ENCODE measurements around the gene CTAGE9. TPM values are rescaled to one million over a fixed set of nuclear protein-coding genes. Genes with fewer than 3 reads are reported as not detected.
"Not testable (repeated sequence)": the region's sequence is repeated elsewhere in the genome, so short reads cannot be mapped to it uniquely, and the experiment has no call there.

The CTAGE9 gene
- total RNA-seq, 2 experiments from 2014 or later: not detected

- Mint-ChIP-seq H3K9me3 (no peaks in the 10 kb centered on the region), H3K4me1 (ENCODE audit: low read depth) (peaks cover 4% of the 10 kb centered on the region), H3K4me3 (no peak overlapping the region), H3K27me3 (peaks cover 5% of the 10 kb centered on the region), H3K36me3 (ENCODE audit: low read depth) (no peaks in the 10 kb centered on the region), H3K27ac (no peak overlapping the region)
- DNase-seq (no peak), ATAC-seq (no peak)
- ChIA-PET POLR2A (no interaction called here), CTCF (no interaction called here)
- intact Hi-C loops (cut with micrococcal nuclease): no loop called here
- TF ChIP-seq, protein P1, sequence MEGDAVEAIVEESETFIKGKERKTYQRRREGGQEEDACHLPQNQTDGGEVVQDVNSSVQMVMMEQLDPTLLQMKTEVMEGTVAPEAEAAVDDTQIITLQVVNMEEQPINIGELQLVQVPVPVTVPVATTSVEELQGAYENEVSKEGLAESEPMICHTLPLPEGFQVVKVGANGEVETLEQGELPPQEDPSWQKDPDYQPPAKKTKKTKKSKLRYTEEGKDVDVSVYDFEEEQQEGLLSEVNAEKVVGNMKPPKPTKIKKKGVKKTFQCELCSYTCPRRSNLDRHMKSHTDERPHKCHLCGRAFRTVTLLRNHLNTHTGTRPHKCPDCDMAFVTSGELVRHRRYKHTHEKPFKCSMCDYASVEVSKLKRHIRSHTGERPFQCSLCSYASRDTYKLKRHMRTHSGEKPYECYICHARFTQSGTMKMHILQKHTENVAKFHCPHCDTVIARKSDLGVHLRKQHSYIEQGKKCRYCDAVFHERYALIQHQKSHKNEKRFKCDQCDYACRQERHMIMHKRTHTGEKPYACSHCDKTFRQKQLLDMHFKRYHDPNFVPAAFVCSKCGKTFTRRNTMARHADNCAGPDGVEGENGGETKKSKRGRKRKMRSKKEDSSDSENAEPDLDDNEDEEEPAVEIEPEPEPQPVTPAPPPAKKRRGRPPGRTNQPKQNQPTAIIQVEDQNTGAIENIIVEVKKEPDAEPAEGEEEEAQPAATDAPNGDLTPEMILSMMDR (IDR thresholded peaks at IDR 0.05): no peak
Observed at GRCh38 chr6:131727467-131727866, 16.6 kb upstream of the CTAGE9 start.

DNA sequence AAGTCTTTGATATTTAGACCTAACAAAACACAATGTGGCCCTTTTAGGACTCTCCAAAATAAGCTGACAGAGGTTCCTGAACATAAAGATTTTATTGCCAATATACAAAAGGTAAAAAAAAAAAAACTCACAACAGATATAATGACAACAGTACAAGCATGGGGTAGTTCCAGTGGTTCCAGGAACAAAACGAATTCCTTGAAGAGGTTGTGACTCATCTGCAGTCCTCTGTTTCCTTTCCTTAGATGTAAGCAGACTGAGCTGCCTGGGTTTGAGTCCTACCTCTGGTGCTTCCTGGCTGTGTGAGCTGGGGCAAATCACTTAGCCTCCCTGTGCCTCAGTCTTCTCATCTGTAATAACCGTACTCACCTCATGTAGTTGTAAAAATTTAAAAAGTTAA, 13.3 kb upstream of the CTAGE9 start:
- POLR2A ChIA-PET: interaction anchor here (0.7 kb wide), 1 partner anchor 83 kb away, joined by 3 read pairs; no protein-coding TSS in a partner anchor
- Mint-ChIP-seq H3K27me3 (no peaks in the 10 kb centered on the region), H3K4me1 (ENCODE audit: low read depth) (peaks cover 4% of the 10 kb centered on the region), H3K27ac (no peak overlapping the region), H3K9me3 (no peaks in the 10 kb centered on the region), H3K36me3 (ENCODE audit: low read depth) (no peaks in the 10 kb centered on the region), H3K4me3 (no peak overlapping the region)
- CTCF ChIA-PET: no interaction called here
- intact Hi-C loops (cut with micrococcal nuclease): no loop called here
- DNase-seq (peak; percentile 3), ATAC-seq (no peak)
- TF ChIP-seq, protein P1 (IDR thresholded peaks at IDR 0.05): no peak

DNA sequence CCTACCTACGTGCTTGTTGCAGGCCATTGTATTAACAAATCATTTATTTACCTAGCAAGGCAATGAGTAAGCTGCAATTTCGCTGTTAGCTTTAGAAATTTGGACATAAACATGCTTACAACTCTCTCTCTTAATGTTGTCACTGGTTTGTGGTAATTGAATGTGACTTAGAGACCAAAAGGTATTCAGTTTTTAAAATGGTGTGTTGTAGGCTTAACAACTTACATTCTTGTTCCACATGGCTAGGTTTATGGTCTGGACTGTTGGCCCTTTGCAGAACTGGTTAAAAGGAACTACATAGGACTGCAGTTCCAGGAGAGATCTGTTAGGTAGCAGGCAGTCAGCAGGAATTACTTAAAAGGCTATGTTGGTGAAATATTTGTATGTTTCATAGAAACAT, 10.3 kb upstream of the CTAGE9 start:
- no peak overlapping the region for H3K4me3 Mint-ChIP-seq
- CTCF ChIA-PET: interaction anchor here (1.4 to 2.4 kb wide), 3 partner anchors 12 to 194 kb away, joined by 3 to 8 read pairs (median 5); no protein-coding TSS in a partner anchor
- peaks cover 4% of the 10 kb centered on the region for H3K4me1 Mint-ChIP-seq (ENCODE audit: low read depth)
- DNase-seq (no peak), ATAC-seq (no peak)
- TF ChIP-seq, protein P1 (IDR thresholded peaks at IDR 0.05): no peak
- H3K9me3 Mint-ChIP-seq: no peaks in the 10 kb centered on the region
- no peaks in the 10 kb centered on the region for H3K36me3 Mint-ChIP-seq (ENCODE audit: low read depth)
- POLR2A ChIA-PET: no interaction called here
- no peaks in the 10 kb centered on the region for H3K27me3 Mint-ChIP-seq
- intact Hi-C loops (cut with micrococcal nuclease): no loop called here
- no peak overlapping the region for H3K27ac Mint-ChIP-seq

DNA sequence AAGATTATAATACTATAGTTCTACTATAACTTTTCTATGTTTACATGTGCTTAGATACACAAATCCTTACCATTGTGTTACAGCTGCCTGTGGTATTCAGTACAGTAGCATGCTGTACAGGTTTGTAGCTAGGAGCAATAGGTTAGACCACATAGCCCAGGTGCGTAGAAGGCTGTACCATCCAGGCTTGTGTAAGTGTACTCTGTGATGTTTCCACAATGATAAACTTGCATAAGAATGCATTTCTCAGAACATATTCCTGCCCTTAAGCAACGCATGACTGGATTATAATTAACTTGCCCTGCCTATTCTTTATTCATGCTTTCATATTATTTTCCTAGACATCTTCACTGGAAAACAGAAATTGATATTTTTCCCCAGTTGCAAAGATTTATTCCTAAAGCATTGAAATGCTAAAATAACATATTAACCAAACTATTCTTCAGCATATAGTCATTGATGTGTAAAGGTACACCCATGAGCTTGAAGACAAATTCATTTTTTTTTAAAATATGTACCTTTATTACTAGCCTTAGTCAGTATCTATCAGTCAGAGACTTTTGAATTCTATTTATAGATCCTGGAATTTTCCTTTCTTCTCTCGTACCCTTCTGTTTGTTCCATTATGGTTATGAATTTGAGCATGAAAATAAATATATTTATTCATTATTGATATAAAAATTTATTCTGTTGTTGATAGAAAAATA, 7.2 kb upstream of the CTAGE9 start:
- POLR2A ChIA-PET: no interaction called here
- TF ChIP-seq, protein P1 (IDR thresholded peaks at IDR 0.05): no peak
- no peaks in the 10 kb centered on the region for H3K4me1 Mint-ChIP-seq (ENCODE audit: low read depth)
- H3K4me3 Mint-ChIP-seq: no peak overlapping the region
- ATAC-seq (no peak), DNase-seq (no peak)
- no peaks in the 10 kb centered on the region for H3K36me3 Mint-ChIP-seq (ENCODE audit: low read depth)
- H3K9me3 Mint-ChIP-seq: no peaks in the 10 kb centered on the region
- no peak overlapping the region for H3K27ac Mint-ChIP-seq
- CTCF ChIA-PET: no interaction called here
- no peaks in the 10 kb centered on the region for H3K27me3 Mint-ChIP-seq
- intact Hi-C loops (cut with micrococcal nuclease): no loop called here

DNA sequence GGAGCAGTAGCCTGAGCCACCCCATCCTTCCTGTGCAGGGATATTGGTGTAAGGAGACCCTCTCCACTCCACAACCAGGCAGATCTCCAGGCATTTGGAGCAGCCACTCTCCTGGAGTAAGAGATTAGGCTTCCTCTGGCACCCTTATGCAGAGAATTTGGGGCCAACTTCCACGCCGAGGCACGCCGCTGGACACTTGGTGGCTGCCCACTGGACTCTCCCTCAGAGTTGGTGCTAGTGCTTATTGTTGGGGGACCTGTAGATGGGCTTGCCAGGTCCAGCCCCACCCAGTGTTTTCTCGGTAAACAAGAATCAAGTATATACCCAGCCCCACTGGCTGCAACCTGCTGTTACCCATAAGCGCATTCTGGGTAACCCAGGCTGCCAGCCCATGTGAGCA, 4.8 kb upstream of the CTAGE9 start:
- H3K36me3 Mint-ChIP-seq (ENCODE audit: low read depth); H3K27me3 Mint-ChIP-seq; CTCF ChIA-PET; H3K27ac Mint-ChIP-seq; DNase-seq; POLR2A ChIA-PET; H3K4me3 Mint-ChIP-seq; H3K4me1 Mint-ChIP-seq (ENCODE audit: low read depth); intact Hi-C loops (cut with micrococcal nuclease); H3K9me3 Mint-ChIP-seq: not testable (repeated sequence)
- peak; percentile 20 for ATAC-seq

- H3K4me1 Mint-ChIP-seq (ENCODE audit: low read depth); H3K27me3 Mint-ChIP-seq; DNase-seq; H3K27ac Mint-ChIP-seq; ATAC-seq; CTCF ChIA-PET; H3K9me3 Mint-ChIP-seq; H3K36me3 Mint-ChIP-seq (ENCODE audit: low read depth); intact Hi-C loops (cut with micrococcal nuclease); POLR2A ChIA-PET; H3K4me3 Mint-ChIP-seq: not testable (repeated sequence)
Observed at GRCh38 chr6:131703905-131704304, 6.9 kb downstream of the CTAGE9 start.

DNA sequence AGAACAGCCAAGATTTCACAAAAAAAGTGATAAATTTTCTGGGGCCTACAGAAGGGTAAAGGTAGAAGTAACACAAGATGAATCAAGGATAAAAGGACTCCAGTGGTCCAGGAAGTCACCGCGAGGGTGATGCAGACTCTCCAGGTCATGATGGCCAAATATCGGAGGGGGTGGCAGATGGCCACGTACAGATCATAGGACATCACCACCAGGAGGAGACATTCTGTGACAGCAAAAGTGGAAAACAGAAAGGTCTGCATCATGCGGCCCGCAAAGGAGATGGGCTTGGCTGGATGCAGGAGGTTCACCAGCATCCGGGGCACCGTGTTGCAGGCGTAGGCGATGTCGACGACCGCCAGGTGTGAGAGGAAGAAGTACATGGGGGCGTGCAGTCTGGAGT, 10.0 kb downstream of the CTAGE9 start:
- POLR2A ChIA-PET; H3K36me3 Mint-ChIP-seq (ENCODE audit: low read depth); H3K27ac Mint-ChIP-seq; H3K4me1 Mint-ChIP-seq (ENCODE audit: low read depth); CTCF ChIA-PET; ATAC-seq; H3K4me3 Mint-ChIP-seq; H3K9me3 Mint-ChIP-seq; H3K27me3 Mint-ChIP-seq; intact Hi-C loops (cut with micrococcal nuclease); DNase-seq: not testable (repeated sequence)
